A673 (cell line): Measurements from ENCODE around the gene CFAP99. TPM values are rescaled to one million over a fixed set of nuclear protein-coding genes. Genes with fewer than 3 reads are reported as not detected.

Experiments used
- BruUV-seq: library from RNA; stranded (reverse); fragments of 400-500 nt; replicated peaks from 2 replicates; lab custom pipeline; 2021; lab: Mats Ljungman, UMichigan
- CTCF ChIA-PET: fragments of 300-600 bp; sonication (Branson Sonifier 250); formaldehyde crosslinking; loops from one replicate; lab custom pipeline; 2022; ENCODE audit warnings: antibody characterized with exemption; lab: Charles Lee
- POLR2A ChIA-PET: fragments of 300-600 bp; sonication (Branson Sonifier 250); formaldehyde crosslinking; loops from one replicate; lab custom pipeline; 2022; ENCODE audit warnings: antibody characterized with exemption; ENCODE audit not compliant: low non-redundant PET; lab: Charles Lee
- DNase-seq: peaks from one replicate; pipeline ENCODE4 v3.0.0-alpha.2; 2015; ENCODE audit warnings: low spot score
- H3K27ac ChIP-seq: fragments of 200-600 bp; sonication (generic); 2 replicates; pipeline ENCODE4 v1.5.1; 2016; ENCODE audit warnings: mixed run types, low read depth, mild to moderate bottlenecking, mixed read lengths, antibody characterized with exemption, low read length; ENCODE audit not compliant: poor library complexity, severe bottlenecking
- H3K27me3 ChIP-seq: fragments of 200-600 bp; sonication (generic); replicated peaks from 2 replicates; pipeline ENCODE4 v1.6.1; 2017; ENCODE audit warnings: mixed run types, low read depth, mild to moderate bottlenecking, mixed read lengths, antibody characterized with exemption, low read length; ENCODE audit not compliant: insufficient read depth, poor library complexity
- H3K36me3 ChIP-seq: fragments of 200-600 bp; sonication (generic); 2 replicates; pipeline ENCODE4 v1.6.1; 2016; ENCODE audit warnings: mixed run types, mild to moderate bottlenecking, mixed read lengths, antibody characterized with exemption, low read length; ENCODE audit not compliant: insufficient read depth, poor library complexity, severe bottlenecking
- H3K4me1 ChIP-seq: fragments of 200-600 bp; sonication (generic); 2 replicates; pipeline ENCODE4 v1.6.1; 2017; ENCODE audit warnings: mixed run types, mild to moderate bottlenecking, mixed read lengths, antibody characterized with exemption, low read length; ENCODE audit not compliant: insufficient read depth, poor library complexity, severe bottlenecking
- H3K4me3 ChIP-seq: fragments of 200-600 bp; sonication (generic); 2 replicates; pipeline ENCODE4 v1.5.1; 2016; ENCODE audit warnings: low read depth, mixed run types, mild to moderate bottlenecking, mixed read lengths, low read length; ENCODE audit not compliant: poor library complexity, severe bottlenecking
- H3K9me3 ChIP-seq: fragments of 200-600 bp; sonication (generic); 2 replicates; pipeline ENCODE4 v1.6.1; 2016; ENCODE audit warnings: mixed run types, low read depth, mild to moderate bottlenecking, mixed read lengths, antibody characterized with exemption, low read length; ENCODE audit not compliant: poor library complexity, severe bottlenecking
- EZH2 ChIP-seq: fragments of 200-600 bp; sonication (generic); IDR thresholded peaks from 2 replicates; pipeline ENCODE4 v1.6.1; 2017; ENCODE audit warnings: borderline replicate concordance, low read depth, mild to moderate bottlenecking, mixed read lengths, antibody characterized with exemption, low read length; ENCODE audit not compliant: poor library complexity, severe bottlenecking
- intact Hi-C: fragments of 100-400 bp; cut with micrococcal nuclease; formaldehyde crosslinking; loops from one replicate; pipeline ENCODE4 v1.10.0; 2022; ENCODE audit not compliant: unreplicated experiment
- total RNA-seq: library from RNA; stranded (reverse); gene quantifications from 2 replicates; pipeline ENCODE4 v1.2.3, GENCODE V29; 2021
- TF ChIP-seq, protein P1 (sequence below): fragments of 300-800, 200-600 bp; sonication (generic); conservative IDR thresholded peaks from 2 replicates; pipeline ENCODE4 v1.5.1; 2017; ENCODE audit warnings: low read depth, mild to moderate bottlenecking, antibody characterized with exemption, low read length, moderate library complexity, mixed read lengths

Gene CFAP99
- total RNA-seq, 1 experiment from 2014 or later = not detected

DNA sequence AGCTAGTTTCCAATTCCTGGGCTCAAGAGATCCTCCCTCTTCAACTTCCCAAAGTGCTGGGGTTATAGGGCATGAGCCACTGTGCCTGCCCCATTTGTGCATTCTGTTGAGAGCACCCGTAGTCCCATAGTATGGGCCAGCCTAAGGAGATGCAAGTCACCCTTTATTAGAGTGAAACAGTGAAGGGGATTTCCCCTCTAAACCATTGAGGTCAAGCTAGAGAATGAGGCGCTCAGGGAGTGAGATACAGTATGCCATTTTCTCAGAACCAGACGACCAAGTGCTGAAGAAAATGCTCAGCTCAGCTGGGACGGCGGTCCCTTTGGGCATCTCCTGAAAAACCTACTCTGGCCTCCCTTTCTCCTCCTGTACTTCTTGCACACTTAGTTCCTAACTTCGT lies 68.9 kb downstream of the CFAP99 start:
- Histone ChIP-seq H3K9me3 (no peaks in the 10 kb centered on the region), H3K4me3 (no peak overlapping the region), H3K27ac (peak overlapping the region; percentile 14), H3K4me1 (peaks cover 34% of the 10 kb centered on the region), H3K36me3 (peaks cover 27% of the 10 kb centered on the region), H3K27me3 (no peaks in the 10 kb centered on the region)
- BruUV-seq = no TSS peak
- intact Hi-C loops = no loop called here
- CTCF ChIA-PET = no interaction called here
- DNase-seq = no peak
- POLR2A ChIA-PET = no interaction called here
- TF ChIP-seq, protein P1, sequence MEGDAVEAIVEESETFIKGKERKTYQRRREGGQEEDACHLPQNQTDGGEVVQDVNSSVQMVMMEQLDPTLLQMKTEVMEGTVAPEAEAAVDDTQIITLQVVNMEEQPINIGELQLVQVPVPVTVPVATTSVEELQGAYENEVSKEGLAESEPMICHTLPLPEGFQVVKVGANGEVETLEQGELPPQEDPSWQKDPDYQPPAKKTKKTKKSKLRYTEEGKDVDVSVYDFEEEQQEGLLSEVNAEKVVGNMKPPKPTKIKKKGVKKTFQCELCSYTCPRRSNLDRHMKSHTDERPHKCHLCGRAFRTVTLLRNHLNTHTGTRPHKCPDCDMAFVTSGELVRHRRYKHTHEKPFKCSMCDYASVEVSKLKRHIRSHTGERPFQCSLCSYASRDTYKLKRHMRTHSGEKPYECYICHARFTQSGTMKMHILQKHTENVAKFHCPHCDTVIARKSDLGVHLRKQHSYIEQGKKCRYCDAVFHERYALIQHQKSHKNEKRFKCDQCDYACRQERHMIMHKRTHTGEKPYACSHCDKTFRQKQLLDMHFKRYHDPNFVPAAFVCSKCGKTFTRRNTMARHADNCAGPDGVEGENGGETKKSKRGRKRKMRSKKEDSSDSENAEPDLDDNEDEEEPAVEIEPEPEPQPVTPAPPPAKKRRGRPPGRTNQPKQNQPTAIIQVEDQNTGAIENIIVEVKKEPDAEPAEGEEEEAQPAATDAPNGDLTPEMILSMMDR = no peak
- no peak for TF ChIP-seq EZH2

DNA sequence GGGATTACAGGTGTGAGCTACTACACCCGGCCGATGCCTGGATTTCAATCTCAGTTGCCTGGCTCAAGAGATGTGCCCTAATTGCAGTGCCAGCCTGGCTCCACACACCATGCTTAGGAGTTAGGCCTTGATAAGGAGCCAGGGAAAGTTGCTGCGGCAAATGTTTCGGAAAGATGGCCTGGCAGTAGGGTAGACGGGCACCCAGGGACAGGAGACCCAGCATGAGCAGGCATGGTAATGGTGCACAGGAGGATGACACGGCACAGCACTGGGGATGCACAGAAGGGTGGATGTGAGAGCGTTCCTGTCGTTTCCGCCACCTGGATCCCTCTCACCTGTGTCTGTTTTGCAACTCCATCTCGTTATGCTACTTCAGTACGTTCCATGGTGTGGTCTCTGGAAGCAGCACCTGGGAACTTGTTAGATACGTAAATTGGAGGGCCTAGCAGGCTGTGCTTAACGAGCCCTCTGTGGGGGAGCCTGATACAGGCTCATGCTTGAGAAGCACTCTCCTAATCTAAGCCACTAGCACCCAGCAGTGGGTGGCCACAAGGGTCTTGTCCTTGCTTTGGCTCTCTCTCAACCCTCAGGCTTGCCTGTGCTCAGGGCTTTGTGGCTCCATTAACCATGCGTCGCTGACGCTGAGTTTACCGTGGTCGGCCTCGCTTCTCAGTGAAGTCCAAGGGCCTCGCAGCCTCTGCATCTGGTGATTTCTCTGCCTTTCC lies 70.5 kb downstream of the CFAP99 start:
- DNase-seq = no peak
- ChIA-PET CTCF (no interaction called here), POLR2A (no interaction called here)
- intact Hi-C loops = no loop called here
- H3K27ac ChIP-seq = peak overlapping the region; percentile 78
- no peak overlapping the region for H3K4me3 ChIP-seq
- H3K27me3 ChIP-seq = no peaks in the 10 kb centered on the region
- H3K9me3 ChIP-seq = no peaks in the 10 kb centered on the region
- peaks cover 22% of the 10 kb centered on the region for H3K4me1 ChIP-seq
- H3K36me3 ChIP-seq = peaks cover 38% of the 10 kb centered on the region
- BruUV-seq = no TSS peak
- TF ChIP-seq, protein P1 = no peak
- TF ChIP-seq EZH2 = no peak

GRCh38 chr4:2489841-2490552 lies 71.2 kb downstream of the CFAP99 start:
- BruUV-seq = no TSS peak
- no peak for DNase-seq
- no peak for TF ChIP-seq EZH2
- TF ChIP-seq, protein P1 = no peak
- Histone ChIP-seq H3K9me3 (no peaks in the 10 kb centered on the region), H3K36me3 (peaks cover 42% of the 10 kb centered on the region), H3K27ac (peak overlapping the region; percentile 78), H3K4me1 (peaks cover 15% of the 10 kb centered on the region), H3K27me3 (no peaks in the 10 kb centered on the region), H3K4me3 (no peak overlapping the region)
- CTCF ChIA-PET = no interaction called here
- intact Hi-C loops = no loop called here
- POLR2A ChIA-PET = no interaction called here
